Measurements from ENCODE around the gene NFKBIA.
"Not testable (repeated sequence)": the region's sequence is repeated elsewhere in the genome, so short reads cannot be mapped to it uniquely, and the experiment has no call there.

The NFKBIA gene

DNA sequence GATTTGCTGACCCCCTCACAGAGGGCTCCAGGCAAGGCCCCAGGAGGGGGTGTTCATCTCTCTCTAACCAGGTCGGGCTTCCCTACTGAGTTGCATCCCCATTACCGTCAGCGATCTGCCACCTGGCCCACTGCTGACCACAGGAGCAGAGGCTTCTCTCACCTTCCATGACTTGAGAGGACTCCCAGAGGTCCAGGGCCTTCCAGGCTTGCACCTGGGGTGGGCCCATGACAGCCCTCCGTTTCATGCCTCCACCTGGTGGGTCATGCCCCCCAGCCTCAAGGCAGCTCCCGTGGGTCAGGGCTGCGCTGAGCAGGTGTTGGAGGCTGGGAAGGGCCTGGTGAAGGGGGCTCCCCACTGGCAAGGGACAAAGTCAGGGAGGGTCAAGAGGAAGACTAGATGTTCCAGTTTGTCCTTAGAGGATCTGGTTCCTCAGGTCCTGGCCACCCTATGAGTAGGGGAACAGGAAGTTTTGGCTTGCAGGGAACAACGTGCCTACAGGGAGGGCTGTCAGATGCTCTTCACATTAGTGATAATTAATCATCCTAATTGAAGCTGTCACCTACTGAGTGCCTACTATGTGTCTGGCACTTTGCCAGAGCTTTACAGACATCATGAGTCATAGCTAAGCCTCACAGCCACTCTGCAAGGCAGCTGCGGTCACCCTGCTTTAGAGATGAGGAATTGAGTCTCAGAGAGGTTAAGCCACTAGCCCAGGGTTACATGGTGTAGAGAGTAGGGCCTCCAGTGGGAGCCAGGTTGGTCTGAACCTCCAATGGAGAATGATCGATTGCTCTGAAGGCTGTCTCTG is 13.8 kb downstream of the NFKBIA start:
- DNase-seq (ENCODE audit: low read depth in 2 of 2) = no peak

DNA sequence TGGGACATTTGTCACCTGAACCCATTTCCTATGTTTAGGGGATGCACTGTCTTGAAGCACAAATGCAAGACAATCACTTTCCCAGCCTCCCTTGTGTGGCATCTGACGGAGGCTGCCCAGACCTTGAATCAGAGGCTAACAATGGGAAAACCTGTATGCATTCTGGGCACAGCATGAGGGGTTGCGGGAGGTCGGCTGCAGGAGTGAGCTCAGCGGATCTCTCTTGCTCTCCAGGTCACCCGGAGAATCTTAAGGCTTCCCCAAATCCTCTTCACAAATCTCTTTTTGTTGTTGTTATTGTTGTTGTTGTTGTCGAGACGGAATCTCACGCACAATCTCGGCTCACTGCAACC is 15.3 kb downstream of the NFKBIA start:
- no peak for DNase-seq (ENCODE audit: low read depth in 2 of 2)

DNA sequence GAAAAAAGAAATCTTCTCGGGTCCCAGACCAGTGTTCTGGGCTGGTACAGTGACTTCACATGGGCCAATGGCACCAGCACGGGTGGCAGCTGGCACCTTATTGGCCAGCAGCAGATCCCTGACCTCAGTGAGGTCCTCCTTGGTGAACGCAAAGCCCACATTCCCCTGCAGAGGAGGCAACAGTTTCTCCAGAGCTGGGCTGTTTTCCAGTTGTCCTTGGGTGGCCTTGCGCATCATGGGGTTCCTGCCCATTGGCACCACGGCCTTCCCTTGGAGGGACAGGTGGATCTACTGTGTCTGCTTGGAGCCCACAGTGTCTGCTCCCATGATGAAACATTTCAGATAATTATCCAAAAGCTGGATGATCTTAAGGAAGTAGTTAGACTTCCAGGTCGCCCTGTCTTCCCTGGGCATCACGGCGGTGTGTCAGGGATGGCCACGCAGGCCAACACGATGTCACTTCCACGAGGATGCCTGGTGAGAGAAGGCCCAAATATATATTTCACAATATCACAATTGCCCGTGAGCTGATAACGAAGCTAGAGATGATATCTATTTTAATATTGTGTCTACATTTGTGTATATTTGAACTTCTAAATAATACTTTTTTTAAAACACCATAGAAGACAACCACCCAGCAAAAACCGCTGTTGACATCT is 15.8 kb downstream of the NFKBIA start:
- DNase-seq (ENCODE audit: low read depth in 2 of 2) = no peak

DNA sequence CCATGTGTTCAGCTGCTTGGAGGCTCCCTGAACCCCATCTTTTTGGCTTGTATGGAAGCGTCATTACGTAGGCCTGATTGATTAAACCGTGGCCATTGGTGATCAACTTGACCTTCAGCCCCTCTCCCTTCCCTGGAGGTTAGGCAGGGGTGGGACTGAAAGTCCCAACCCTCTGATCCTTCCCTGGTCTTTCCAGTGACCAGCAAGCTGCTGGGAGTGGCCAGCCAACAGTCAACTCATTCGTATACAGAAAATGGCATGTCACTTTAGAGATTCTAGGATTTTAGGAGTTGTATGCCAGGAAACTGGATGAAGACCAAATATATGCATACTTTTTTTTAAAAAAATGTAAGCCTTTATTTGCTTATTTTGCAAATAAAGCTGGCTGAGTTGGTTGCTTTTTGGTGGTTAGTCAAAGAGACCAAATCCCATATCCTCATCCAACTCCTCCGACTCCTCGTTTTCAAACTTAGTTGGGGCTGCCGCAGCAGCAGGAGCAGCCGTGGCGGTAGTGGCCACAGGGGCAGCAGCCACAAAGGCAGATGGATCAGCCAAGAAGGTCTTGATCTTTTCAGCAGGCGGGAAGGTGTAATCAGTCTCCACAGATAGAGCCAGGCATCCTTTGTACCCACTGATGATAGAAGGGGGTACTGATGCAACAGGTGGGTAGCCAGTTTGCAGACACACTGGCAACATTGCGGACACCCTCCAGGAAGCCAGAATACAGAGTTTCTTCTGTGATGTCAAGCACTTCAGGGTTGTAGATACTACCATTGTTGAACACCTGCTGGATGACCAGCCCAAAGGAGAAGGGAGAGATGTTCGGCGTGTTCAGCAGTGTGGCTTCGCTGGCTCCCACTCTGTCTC is 16.6 kb downstream of the NFKBIA start:
- DNase-seq (ENCODE audit: low read depth in 2 of 2) = no peak

- DNase-seq (ENCODE audit: low read depth in 2 of 2) = no peak
These were observed 17.3 kb downstream of the NFKBIA start for GRCh38 chr14:35387219-35387618.

DNA sequence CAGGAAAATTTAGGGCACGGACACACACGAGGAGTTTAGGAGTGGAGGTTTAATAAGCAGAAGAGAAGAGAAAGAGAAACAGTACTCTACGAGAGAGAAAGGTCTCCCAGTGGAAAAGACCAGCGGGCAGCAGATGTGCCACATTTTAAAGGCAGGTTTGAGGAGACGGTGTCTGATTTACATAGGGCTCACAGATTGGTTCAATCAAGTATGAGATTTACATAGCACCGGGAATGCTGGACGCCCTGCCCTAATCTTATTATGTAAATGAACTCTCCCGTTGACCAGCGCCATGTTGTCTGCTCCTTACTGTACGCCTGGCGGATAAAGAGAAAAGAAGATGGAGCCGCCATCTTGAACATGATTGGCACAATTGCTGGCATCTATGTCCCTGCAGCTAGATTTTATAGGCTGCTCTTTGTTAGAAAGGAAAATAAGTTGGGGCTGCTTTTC is 17.9 kb downstream of the NFKBIA start:
- no peak for DNase-seq (ENCODE audit: low read depth in 2 of 2)

DNA sequence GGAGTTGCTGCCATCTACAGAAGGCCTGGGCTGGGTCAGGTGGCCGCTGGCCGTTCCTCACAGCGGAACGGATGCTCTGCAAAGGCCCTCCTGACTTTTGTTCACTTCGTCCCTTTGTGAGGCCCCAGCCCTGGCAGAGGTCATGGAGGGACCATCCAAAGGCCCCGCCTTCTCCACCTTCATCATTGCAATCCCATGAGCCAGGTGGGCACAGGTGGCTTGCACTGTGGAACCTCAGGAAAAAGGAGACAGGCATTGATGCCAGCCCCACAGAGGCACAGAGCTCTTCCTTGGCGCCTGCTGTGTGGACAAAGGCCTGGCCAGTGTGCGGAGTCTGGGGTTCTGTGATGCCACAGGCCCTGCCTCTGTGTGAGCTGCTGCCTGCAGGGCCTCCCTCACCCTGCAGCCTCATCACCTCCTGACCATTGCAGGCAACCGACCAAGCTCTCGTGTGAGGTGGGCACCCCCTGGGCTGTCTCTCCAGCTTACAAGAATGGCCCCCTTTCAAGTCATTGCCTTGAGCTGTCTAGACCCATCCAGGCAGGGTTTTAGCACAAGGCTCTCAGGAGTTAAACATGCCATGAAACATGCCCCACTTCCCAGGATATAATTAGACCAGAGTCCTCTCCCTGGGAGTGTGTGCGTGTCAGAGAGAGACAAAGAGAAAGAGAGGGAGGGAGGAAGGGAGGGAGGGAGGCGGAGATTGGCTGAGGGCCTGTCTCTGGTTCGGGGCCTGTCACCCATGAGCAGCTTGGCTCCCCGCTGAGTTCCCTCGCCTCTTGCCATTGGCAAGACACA is 19.3 kb downstream of the NFKBIA start:
- no peak for DNase-seq (ENCODE audit: low read depth in 2 of 2)

GRCh38 chr14:35384455-35385041 is 20.0 kb downstream of the NFKBIA start:
- DNase-seq (ENCODE audit: low read depth in 2 of 2) = no peak

- no peak for DNase-seq (ENCODE audit: low read depth in 2 of 2)
These were observed 20.7 kb downstream of the NFKBIA start for GRCh38 chr14:35383569-35384454.

GRCh38 chr14:35380794-35381193 is 23.8 kb downstream of the NFKBIA start:
- DNase-seq (ENCODE audit: low read depth in 2 of 2) = no peak

DNA sequence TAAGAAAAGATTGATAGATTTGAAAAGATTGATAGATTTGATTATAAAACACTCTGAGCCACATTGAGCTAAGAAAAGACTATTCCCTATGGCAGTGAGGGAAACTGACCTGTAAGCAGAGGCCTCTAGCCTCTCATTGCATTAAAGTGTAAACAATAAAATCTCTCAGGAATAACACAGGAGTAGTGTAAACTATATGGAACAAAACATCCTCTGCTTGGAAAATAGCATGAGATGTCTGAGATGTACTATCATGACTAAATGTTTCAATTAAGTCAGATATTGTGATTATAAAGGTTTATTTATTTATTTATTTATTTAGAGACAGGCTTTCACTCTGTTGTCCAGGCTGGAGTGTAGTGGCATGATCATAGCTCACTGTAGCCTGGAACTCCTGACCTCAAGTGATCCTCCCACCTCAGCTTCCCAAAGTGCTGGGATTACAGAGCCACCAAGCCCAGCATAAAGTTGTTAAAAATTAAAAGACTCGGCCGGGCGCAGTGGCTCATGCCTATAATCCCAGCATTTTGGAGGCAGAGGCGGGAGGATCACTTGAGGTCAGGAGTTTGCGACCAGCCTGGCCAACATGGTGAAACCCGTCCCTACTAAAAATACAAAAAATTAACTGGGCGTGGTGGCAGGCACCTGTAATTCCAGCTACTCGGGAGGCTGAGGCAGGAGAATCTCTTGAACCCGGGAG is 25.2 kb downstream of the NFKBIA start:
- not testable (repeated sequence) for DNase-seq (ENCODE audit: low read depth in 2 of 2)

DNA sequence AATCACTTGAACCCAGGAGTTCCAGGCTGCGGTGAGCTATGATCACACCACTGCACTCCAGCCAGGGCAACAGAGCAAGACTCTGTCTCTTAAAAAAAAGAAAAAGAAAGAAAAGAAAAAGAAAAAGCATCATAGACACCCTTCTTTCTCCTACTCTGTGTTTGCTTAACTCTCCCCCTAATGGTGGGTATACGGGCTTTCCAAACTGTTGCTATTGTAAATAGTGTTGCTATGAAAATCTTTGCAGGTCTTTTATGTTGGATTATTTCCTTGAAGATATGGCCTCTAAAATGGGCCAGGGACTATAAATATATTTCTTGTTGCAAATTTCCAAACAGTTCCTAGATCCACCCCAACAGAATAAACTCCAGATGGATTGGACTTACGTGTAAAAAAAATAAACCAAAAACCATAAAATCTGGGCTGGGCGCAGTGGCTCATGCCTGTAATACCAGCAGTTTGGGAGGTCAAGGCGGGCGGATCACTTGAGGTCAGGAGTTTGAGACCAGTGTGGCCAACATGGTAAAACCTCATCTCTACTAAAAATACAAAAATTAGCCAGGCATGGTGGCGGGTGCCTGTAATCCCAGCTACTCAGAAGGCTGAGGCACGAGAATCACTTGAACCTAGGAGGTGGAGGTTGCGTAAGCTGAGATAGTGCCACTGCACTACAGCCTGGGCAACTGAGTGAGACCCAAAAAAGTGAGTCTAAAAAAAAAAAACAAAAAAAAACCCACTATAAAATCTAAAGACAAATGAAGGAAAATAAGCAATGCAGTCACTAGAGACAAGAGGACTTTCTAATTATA is 25.9 kb downstream of the NFKBIA start:
- DNase-seq (ENCODE audit: low read depth in 2 of 2) = no peak

DNA sequence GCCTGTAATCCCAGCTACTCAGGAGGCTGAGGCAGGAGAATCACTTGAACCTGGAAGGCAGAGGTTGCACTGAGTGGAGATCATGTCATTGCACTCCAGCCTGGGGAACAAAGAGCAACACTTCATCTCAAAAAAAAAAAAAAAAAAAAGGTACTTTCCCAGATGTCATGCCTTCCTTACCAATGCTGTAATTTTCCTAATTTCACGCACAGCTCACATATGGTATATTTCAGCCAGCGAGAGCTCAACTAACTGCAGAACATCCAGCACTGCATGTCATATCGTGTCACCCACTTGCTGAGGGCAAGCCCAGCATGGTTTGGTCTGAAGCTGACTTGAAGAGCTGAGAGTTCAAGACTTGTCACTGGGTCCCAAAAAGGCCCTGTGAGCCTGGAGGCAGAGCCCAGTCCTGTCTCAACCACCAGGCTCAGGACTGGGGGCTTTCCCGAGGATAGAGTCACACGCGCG is 29.0 kb downstream of the NFKBIA start:
- DNase-seq (ENCODE audit: low read depth in 2 of 2) = no peak

DNA sequence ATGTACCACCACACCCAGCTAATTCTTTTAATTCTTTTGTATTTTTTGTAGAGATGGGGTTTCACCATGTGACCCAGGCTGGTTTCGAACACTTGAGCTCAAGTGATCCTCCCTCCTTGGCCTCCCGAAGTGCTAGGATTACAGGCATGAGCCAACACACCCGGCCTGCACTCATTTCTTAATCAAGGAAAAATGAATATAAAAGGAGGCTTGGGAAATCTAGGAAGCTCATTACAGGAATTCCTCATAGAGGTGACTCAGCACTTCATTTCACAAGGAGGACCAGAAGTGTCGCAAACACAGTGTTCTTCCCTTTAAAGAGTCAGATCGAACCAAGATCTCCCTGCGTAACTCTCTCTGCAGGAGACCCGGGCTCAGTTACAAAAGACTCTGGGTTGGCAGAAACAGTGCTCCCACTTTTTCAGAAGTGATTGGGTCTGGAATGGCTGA is 30.3 kb downstream of the NFKBIA start:
- no peak for DNase-seq (ENCODE audit: low read depth in 2 of 2)

DNA sequence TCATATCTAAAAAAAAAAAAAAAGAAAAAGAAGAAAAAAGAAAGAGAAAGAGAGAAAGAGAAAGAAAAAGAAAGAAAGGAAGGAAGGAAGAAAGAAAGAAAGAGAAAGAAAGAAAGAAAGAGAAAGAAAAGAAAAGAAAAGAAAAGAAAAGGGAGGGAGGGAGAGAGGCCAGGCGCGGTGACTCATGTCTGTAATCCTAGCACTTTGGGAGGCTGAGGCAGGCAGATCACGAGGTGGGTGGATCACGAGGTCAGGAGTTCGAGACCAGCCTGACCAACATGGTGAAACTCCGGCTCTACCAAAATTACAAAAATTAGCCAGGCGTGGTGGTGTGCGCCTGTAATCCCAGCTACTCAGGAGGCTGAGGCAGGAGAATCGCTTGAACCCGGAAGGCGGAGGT is 31.3 kb downstream of the NFKBIA start:
- not testable (repeated sequence) for DNase-seq (ENCODE audit: low read depth in 2 of 2)

DNA sequence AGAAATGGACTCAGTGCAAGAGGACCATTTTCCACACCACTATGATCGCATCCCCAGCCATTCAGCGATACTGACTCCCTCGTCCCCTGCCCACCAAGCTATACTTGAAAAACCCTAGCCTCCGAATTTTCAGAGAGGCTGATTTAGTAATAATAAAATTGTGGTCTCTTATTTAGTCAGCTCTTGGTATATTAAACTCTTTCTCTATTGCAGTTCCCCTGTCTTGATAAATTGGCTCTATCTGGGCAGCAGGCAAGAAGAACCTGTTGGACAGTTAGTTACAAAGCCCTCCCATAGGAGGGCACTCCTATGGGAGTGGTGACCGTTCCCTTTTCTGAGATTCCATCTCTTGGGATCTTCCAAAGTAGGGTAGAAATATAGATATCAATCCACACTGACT is 33.6 kb downstream of the NFKBIA start:
- DNase-seq (ENCODE audit: low read depth in 2 of 2) = no peak

- no peak for DNase-seq (ENCODE audit: low read depth in 2 of 2)
These were observed 34.8 kb downstream of the NFKBIA start for GRCh38 chr14:35369701-35370191.

Data from activated CD8-positive, alpha-beta memory T cell treated with anti-CD3 and anti-CD28 coated beads for 4 hours (primary cell).